ENCODE data around the gene TNKS1BP1. TPM values are rescaled to one million over a fixed set of nuclear protein-coding genes. Genes with fewer than 3 reads are reported as not detected.

TNKS1BP1 gene
- total RNA-seq = 100 to 1,000 TPM in 3 of 4 donors, 10 to 100 TPM in 1; 93.9 to 215 (median 124) TPM

- DNase-seq (ENCODE audit: extremely low spot score) = peak; percentile 99
- intact Hi-C loops (cut with DNase I) = loop anchor here (5.0 to 10.0 kb wide), 2 partner anchors 107 to 340 kb away; partner anchors contain the start of gene ZDHHC5
- Histone ChIP-seq H3K4me3 (peak within 1 kb of the TSS; percentile 79 to 91 (median 89)), H3K4me1 (peaks cover 44 to 56% (median 55%) of the 10 kb centered on the region in 4 donors), H3K9me3 (no peaks in the 10 kb centered on the region), H3K36me3 (peaks cover 32 to 51% (median 47%) of the 10 kb centered on the region in 4 donors), H3K27me3 (no peaks in the 10 kb centered on the region), H3K27ac (replicated peaks in 1 of 4) (peak within 1 kb of the TSS; percentile 94 to 98 (median 98))
- TF ChIP-seq POLR2AphosphoS5 (IDR thresholded peaks at IDR 0.05) (peak; percentile 89 to 90), EP300 (IDR thresholded peaks at IDR 0.05) (no peak), CTCF (IDR thresholded peaks at IDR 0.05) (no peak), POLR2A (IDR thresholded peaks at IDR 0.05; ENCODE audit: low read depth) (peak; percentile 70)
- 2% methylated on average over 29 of the region's 61 CpGs for WGBS
Measured at GRCh38 chr11:57324886-57325734, at the start of gene TNKS1BP1. Gene TNKS1BP1 (minus strand): TSS chr11:57324952. CDS start chr11:57321885, 3,067 bp downstream.

GRCh38 chr11:57373146-57373545 lies 48.4 kb upstream of the TNKS1BP1 start:
- Histone ChIP-seq H3K36me3 (no peaks in the 10 kb centered on the region), H3K27ac (replicated peaks in 1 of 4) (no peak overlapping the region), H3K9me3 (no peaks in the 10 kb centered on the region), H3K4me1 (peaks cover 0 to 4% (median 0%) of the 10 kb centered on the region in 4 donors), H3K27me3 (peaks cover 0 to 18% (median 0%) of the 10 kb centered on the region in 4 donors), H3K4me3 (no peak overlapping the region)
- intact Hi-C loops (cut with DNase I) = no loop called here
- no peak for DNase-seq (ENCODE audit: extremely low spot score)
- TF ChIP-seq POLR2AphosphoS5 (IDR thresholded peaks at IDR 0.05) (no peak), EP300 (IDR thresholded peaks at IDR 0.05) (no peak), CTCF (IDR thresholded peaks at IDR 0.05) (no peak), POLR2A (IDR thresholded peaks at IDR 0.05; ENCODE audit: low read depth) (no peak)
- 48% methylated on average over 3 of the region's 3 CpGs for WGBS

- Histone ChIP-seq H3K4me3 (no peak overlapping the region), H3K9me3 (no peaks in the 10 kb centered on the region), H3K36me3 (no peaks in the 10 kb centered on the region), H3K4me1 (peaks cover 0 to 4% (median 0%) of the 10 kb centered on the region in 4 donors), H3K27me3 (peaks cover 0 to 12% (median 0%) of the 10 kb centered on the region in 4 donors), H3K27ac (replicated peaks in 1 of 4) (no peak overlapping the region)
- intact Hi-C loops (cut with DNase I) = no loop called here
- no peak for DNase-seq (ENCODE audit: extremely low spot score)
- TF ChIP-seq CTCF (IDR thresholded peaks at IDR 0.05) (no peak), EP300 (IDR thresholded peaks at IDR 0.05) (no peak), POLR2A (IDR thresholded peaks at IDR 0.05; ENCODE audit: low read depth) (no peak), POLR2AphosphoS5 (IDR thresholded peaks at IDR 0.05) (no peak)
Measured at GRCh38 chr11:57370941-57371340, 46.2 kb upstream of the TNKS1BP1 start.

GRCh38 chr11:57370251-57370650 lies 45.5 kb upstream of the TNKS1BP1 start:
- no peak for TF ChIP-seq EP300 (IDR thresholded peaks at IDR 0.05)
- TF ChIP-seq POLR2AphosphoS5 (IDR thresholded peaks at IDR 0.05) = no peak
- peaks cover 0 to 12% (median 0%) of the 10 kb centered on the region in 4 donors for H3K27me3 ChIP-seq
- peaks cover 0 to 4% (median 0%) of the 10 kb centered on the region in 4 donors for H3K4me1 ChIP-seq
- no peak for DNase-seq (ENCODE audit: extremely low spot score)
- intact Hi-C loops (cut with DNase I) = no loop called here
- no peaks in the 10 kb centered on the region for H3K9me3 ChIP-seq
- H3K27ac ChIP-seq (replicated peaks in 1 of 4) = no peak overlapping the region
- WGBS = 89% methylated on average over 7 of the region's 7 CpGs
- H3K4me3 ChIP-seq = no peak overlapping the region
- no peaks in the 10 kb centered on the region for H3K36me3 ChIP-seq

GRCh38 chr11:57368845-57369232 lies 44.1 kb upstream of the TNKS1BP1 start:
- Histone ChIP-seq H3K9me3 (no peaks in the 10 kb centered on the region), H3K36me3 (no peaks in the 10 kb centered on the region), H3K4me1 (peaks cover 0 to 4% (median 0%) of the 10 kb centered on the region in 4 donors), H3K27me3 (peaks cover 0 to 12% (median 0%) of the 10 kb centered on the region in 4 donors), H3K27ac (replicated peaks in 1 of 4) (no peak overlapping the region), H3K4me3 (no peak overlapping the region)
- 70% methylated on average over 5 of the region's 5 CpGs for WGBS
- DNase-seq (ENCODE audit: extremely low spot score) = no peak
- no peak for TF ChIP-seq EP300 (IDR thresholded peaks at IDR 0.05)
- no peak for TF ChIP-seq POLR2AphosphoS5 (IDR thresholded peaks at IDR 0.05)
- TF ChIP-seq POLR2A (IDR thresholded peaks at IDR 0.05; ENCODE audit: low read depth) = no peak
- no peak for TF ChIP-seq CTCF (IDR thresholded peaks at IDR 0.05)
- intact Hi-C loops (cut with DNase I) = no loop called here
